Upper lobe of left lung (tissue), 4 donors: ENCODE data around the gene CKM.

Experiments used
- CTCF ChIP-seq, 6 experiments: fragments of 450-650 bp in 4 of 6; fragments of 200-600 bp in 2 of 6; sonication (generic) in 2 of 6; IDR thresholded peaks; one replicate each; pipeline ENCODE4 v1.5.1; 2016 to 2019; ENCODE audit warnings: antibody characterized with exemption in 6 of 6
- EP300 ChIP-seq, 4 donors: sonication (generic); formaldehyde crosslinking; IDR thresholded peaks; one replicate each; pipeline ENCODE4 v1.5.1; 2017; ENCODE audit warnings: antibody characterized with exemption in 4 of 4, control low read depth in 2 of 4
- POLR2A ChIP-seq, 4 donors: fragments of 450-650 bp; IDR thresholded peaks; one replicate each; pipeline ENCODE4 v1.5.1; 2016 to 2017; ENCODE audit warnings: antibody characterized with exemption in 4 of 4, mild to moderate bottlenecking in 2 of 4
- POLR2AphosphoS5 ChIP-seq, 2 donors: sonication (generic); formaldehyde crosslinking; IDR thresholded peaks; one replicate each; pipeline ENCODE4 v1.5.1; 2017; ENCODE audit warnings: antibody characterized with exemption in 2 of 2

GRCh38 chr19:45279587-45280192 lies 43.0 kb downstream of the CKM start:
- TF ChIP-seq CTCF (IDR thresholded peaks at IDR 0.05) (no peak), POLR2A (IDR thresholded peaks at IDR 0.05) (no peak), EP300 (IDR thresholded peaks at IDR 0.05) (no peak), POLR2AphosphoS5 (IDR thresholded peaks at IDR 0.05) (no peak)
